HEK293T (cell line): ENCODE results near the gene KRTAP12-2.

Experiments
- ARNT ChIP-seq: fragments of 450-650 bp; IDR thresholded peaks from 2 replicates; pipeline ENCODE4 v1.6.1; 2017; ENCODE audit warnings: mild to moderate bottlenecking
- BHLHE40 ChIP-seq: fragments of 450-650 bp; IDR thresholded peaks from 2 replicates; pipeline ENCODE4 v1.6.1; 2016; ENCODE audit warnings: mild to moderate bottlenecking, moderate library complexity, borderline replicate concordance
- CTBP1 ChIP-seq: fragments of 450-650 bp; IDR thresholded peaks from 2 replicates; pipeline ENCODE4 v1.6.1; 2016; ENCODE audit warnings: borderline replicate concordance
- ELF4 ChIP-seq: fragments of 450-650 bp; IDR thresholded peaks from 2 replicates; pipeline ENCODE4 v1.6.1; 2017; ENCODE audit warnings: antibody characterized with exemption
- FOXA1 ChIP-seq: fragments of 450-650 bp; IDR thresholded peaks from 2 replicates; pipeline ENCODE4 v1.6.1; 2016; ENCODE audit warnings: mild to moderate bottlenecking
- FOXK2 ChIP-seq: fragments of 450-650 bp; IDR thresholded peaks from 2 replicates; pipeline ENCODE4 v1.6.1; 2016; ENCODE audit warnings: mild to moderate bottlenecking
- FOXM1 ChIP-seq: fragments of 450-650 bp; IDR thresholded peaks from 2 replicates; pipeline ENCODE4 v1.6.1; 2017; ENCODE audit warnings: mild to moderate bottlenecking, borderline replicate concordance
- HDGF ChIP-seq: fragments of 450-650 bp; IDR thresholded peaks from 2 replicates; pipeline ENCODE4 v1.6.1; 2017; ENCODE audit warnings: antibody characterized with exemption, borderline replicate concordance
- L3MBTL2 ChIP-seq: fragments of 450-650 bp; conservative IDR thresholded peaks from 2 replicates; pipeline ENCODE4 v1.6.1; 2016; ENCODE audit warnings: mild to moderate bottlenecking
- SP1 ChIP-seq: fragments of 450-650 bp; IDR thresholded peaks from 2 replicates; pipeline ENCODE4 v1.6.1; 2017
- SUZ12 ChIP-seq: fragments of 450-650 bp; IDR thresholded peaks from 2 replicates; pipeline ENCODE4 v1.6.1; 2016; ENCODE audit warnings: mild to moderate bottlenecking
- TARDBP ChIP-seq: fragments of 450-650 bp; IDR thresholded peaks from 2 replicates; pipeline ENCODE4 v1.6.1; 2016
- ZNF384 ChIP-seq: fragments of 450-650 bp; IDR thresholded peaks from 2 replicates; pipeline ENCODE4 v1.6.1; 2016

- TF ChIP-seq L3MBTL2 = no peak
- no peak for TF ChIP-seq SP1
- TF ChIP-seq FOXM1 = no peak
- TF ChIP-seq ELF4 = no peak
- TF ChIP-seq FOXA1 = no peak
- TF ChIP-seq ZNF384 = no peak
- no peak for TF ChIP-seq HDGF
- TF ChIP-seq FOXK2 = no peak
- TF ChIP-seq TARDBP = no peak
- no peak for TF ChIP-seq CTBP1
- no peak for TF ChIP-seq SUZ12
- no peak for TF ChIP-seq BHLHE40
- TF ChIP-seq ARNT = no peak
Observed at GRCh38 chr21:44623575-44623974, 43.2 kb downstream of the KRTAP12-2 start.
